GM12875 (cell line): ENCODE data around the gene POLRMT.
"Not testable (repeated sequence)": the region's sequence is repeated elsewhere in the genome, so short reads cannot be mapped to it uniquely, and the experiment has no call there.

Experiments used
- H3K4me3 ChIP-seq: one replicate; pipeline ENCODE4 v1.5.1; 2011; ENCODE audit warnings: low read depth, low read length, control low read depth
- CTCF ChIP-seq: IDR thresholded peaks from 2 replicates; pipeline ENCODE4 v1.5.1; 2011; ENCODE audit warnings: low read depth, mild to moderate bottlenecking, control low read depth, inconsistent platforms, low read length, moderate library complexity, borderline replicate concordance; ENCODE audit not compliant: insufficient read depth

The POLRMT gene

GRCh38 chr19:628168-628567 lies 5.2 kb downstream of the POLRMT start:
- no peak overlapping the region for H3K4me3 ChIP-seq
- TF ChIP-seq CTCF = peak; percentile 32; the same call in 1 of the 2 replicates

- not testable (repeated sequence) for H3K4me3 ChIP-seq
These were observed 6.8 kb downstream of the POLRMT start for GRCh38 chr19:626566-626965.

GRCh38 chr19:625257-625656 lies 8.1 kb downstream of the POLRMT start:
- TF ChIP-seq CTCF = no peak

DNA sequence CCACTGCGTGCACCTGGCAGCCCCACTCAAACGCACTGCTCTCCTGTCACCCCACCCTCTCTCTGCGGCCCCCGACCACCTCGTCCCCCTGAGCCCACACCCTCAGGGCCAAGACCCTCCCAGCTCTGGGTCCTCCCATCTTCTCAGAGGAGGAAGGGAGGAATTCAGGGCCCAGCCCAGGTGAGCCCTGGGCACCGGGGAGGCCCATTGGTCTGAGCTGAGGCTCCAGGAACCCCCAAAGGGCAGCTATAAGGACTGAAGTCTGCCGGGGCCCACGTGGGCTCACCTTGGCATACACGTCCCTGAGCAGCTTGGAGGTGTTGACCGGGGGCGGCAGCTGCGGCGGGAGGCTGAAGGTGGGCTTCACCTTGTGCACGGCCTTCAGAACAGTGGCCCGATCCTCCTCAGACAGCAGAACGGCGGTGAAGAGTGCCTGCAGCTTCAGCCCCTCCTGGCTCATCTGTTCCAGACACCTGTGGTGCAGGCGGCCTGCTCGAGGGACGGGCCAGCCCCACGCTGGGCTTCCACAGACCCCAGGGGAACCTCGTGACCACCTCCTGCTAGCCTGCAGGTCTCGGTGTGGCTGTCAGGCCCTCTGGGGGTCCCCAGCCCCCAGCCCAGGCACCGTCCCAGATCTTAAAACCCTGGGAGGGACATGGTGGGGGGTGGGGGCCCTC lies 8.8 kb downstream of the POLRMT start:
- no peak overlapping the region for H3K4me3 ChIP-seq
- no peak for TF ChIP-seq CTCF

More at GRCh38 chr19:625257-625656, 8.1 kb downstream of the POLRMT start:
- H3K4me3 ChIP-seq = no peak overlapping the region

DNA sequence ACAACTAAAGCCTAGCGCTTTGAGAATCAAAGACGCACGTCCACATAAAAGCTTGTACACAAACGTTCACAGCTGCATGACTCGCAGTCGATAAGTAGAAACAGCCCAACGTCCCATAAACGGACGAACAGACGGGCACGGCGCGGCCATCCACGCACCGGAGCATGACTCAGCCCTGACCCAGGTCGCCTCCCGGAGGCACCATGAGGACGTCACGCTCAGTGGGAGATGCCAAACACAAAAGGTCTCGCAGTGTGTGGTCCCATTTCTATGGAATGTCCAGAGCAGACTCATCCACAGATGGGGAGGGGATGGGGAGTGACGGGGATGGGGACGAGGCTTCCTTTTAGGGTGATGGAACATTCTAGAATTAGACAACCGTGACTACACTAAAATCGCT lies 9.4 kb downstream of the POLRMT start:
- no peak for TF ChIP-seq CTCF
- H3K4me3 ChIP-seq = no peak overlapping the region

DNA sequence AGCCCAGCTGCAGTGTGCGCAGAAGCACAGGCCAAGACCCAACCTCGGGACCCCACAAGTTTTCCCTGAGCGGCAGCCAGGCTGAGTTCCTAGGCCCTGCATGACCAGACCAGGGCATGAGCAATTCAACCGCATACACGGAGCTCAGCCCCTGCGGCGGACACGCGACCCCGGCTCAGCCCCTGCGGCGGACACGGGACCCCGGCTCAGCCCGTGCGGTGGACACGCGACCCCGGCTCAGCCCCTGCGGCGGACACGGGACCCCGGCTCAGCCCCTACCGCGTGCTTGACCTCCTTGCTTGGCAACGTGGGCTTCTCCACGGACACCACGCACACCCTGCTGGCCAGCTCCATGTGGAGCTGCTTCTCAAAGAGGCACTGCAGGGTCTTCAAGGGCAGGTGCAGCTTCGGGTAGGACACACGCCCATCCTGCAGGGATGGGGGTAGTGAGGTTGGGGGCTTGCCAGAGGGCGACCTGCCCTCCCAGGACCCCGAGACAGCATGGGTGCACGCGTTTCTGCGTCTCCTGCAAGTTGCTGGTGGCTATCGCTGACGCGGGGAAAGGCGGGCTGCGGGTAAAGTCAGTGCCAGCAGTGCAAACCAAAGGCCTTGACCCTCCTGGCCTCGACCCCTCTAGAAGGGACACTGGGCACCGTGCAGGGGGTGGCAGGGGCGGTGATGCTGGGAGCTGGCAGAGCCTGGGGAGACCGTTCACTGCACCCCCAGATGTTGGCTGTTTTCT lies 10.0 kb downstream of the POLRMT start:
- no peak overlapping the region for H3K4me3 ChIP-seq
- TF ChIP-seq CTCF = no peak

GRCh38 chr19:622666-623065 lies 10.7 kb downstream of the POLRMT start:
- TF ChIP-seq CTCF = no peak
- H3K4me3 ChIP-seq = no peak overlapping the region

GRCh38 chr19:621819-622218 lies 11.5 kb downstream of the POLRMT start:
- TF ChIP-seq CTCF = no peak
- no peak overlapping the region for H3K4me3 ChIP-seq

DNA sequence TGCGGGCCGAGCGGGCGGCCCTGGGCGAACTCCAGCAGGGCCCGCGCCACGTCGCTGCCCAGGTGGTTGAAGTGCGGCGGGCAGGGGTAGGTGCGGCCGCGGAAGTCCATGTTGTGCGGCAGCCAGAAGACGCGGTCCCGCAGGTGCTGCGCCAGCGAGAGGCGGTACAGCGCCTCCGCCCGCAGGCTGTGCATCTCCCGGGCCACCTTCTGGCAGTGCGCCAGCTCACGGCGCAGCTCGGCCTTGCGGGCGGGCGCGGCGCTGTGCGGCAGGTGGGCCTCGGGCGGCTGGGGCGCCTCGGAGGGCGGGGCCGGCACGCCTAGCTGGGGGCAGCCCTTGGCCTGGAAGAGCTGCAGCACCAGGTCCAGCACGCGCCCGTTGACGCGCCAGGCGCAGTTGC lies 12.1 kb downstream of the POLRMT start:
- H3K4me3 ChIP-seq = not testable (repeated sequence)
